H1 (cell line): ENCODE results near the gene UGT2B17. TPM values are rescaled to one million over a fixed set of nuclear protein-coding genes. Genes with fewer than 3 reads are reported as not detected.

Source experiments
- CTCF ChIA-PET: fragments of 300-600 bp; sonication (Branson Sonifier 250); formaldehyde crosslinking; loops from one replicate; lab custom pipeline; 2021; ENCODE audit not compliant: partially characterized antibody; lab: Charles Lee
- POLR2A ChIA-PET: fragments of 300-600 bp; sonication (Branson Sonifier 250); formaldehyde crosslinking; loops from one replicate; lab custom pipeline; 2021; ENCODE audit warnings: inconsistent platforms; ENCODE audit not compliant: partially characterized antibody; lab: Charles Lee
- DNase-seq, 2 experiments: peaks; one replicate each; pipeline versions ENCODE4 v3.0.0 to v3.0.0-alpha.2; 2010 to 2022; ENCODE audit warnings: low spot score in 2 of 2, low read depth in 1 of 2, mixed read lengths in 1 of 2
- FAIRE-seq: peaks from 2 replicates; lab custom pipeline; 2011; peaks lifted over from hg19 to GRCh38; lab: Jason Lieb, UNC
- H2AFZ ChIP-seq: 2 replicates; pipeline ENCODE4 v1.8.1; 2012; ENCODE audit warnings: low read length, inconsistent platforms
- H2AK5ac ChIP-seq: 2 replicates; pipeline ENCODE4 v1.6.1; 2013; ENCODE audit warnings: low read depth, low read length
- H2BK120ac ChIP-seq: replicated peaks from 2 replicates; pipeline ENCODE3; 2013; ENCODE audit warnings: low read depth, low read length, inconsistent platforms
- H2BK12ac ChIP-seq: 2 replicates; pipeline ENCODE4 v1.6.1; 2013; ENCODE audit warnings: low read depth, low read length
- H2BK15ac ChIP-seq: 2 replicates; pipeline ENCODE4 v1.6.1; 2013; ENCODE audit warnings: low read length
- H2BK20ac ChIP-seq: 2 replicates; pipeline ENCODE4 v1.6.1; 2013; ENCODE audit warnings: low read length
- H2BK5ac ChIP-seq: 2 replicates; pipeline ENCODE4 v1.6.1; 2013; ENCODE audit warnings: low read depth, low read length
- H3K14ac ChIP-seq: 2 replicates; pipeline ENCODE4 v1.6.1; 2013; ENCODE audit warnings: inconsistent platforms; ENCODE audit not compliant: insufficient read length
- H3K18ac ChIP-seq: 2 replicates; pipeline ENCODE4 v1.6.1; 2013; ENCODE audit warnings: low read length; ENCODE audit errors: extremely low read depth
- H3K23ac ChIP-seq: 2 replicates; pipeline ENCODE4 v1.6.1; 2013; ENCODE audit warnings: inconsistent platforms; ENCODE audit not compliant: insufficient read length
- H3K23me2 ChIP-seq: 2 replicates; pipeline ENCODE4 v1.6.1; 2013; ENCODE audit warnings: low read depth, low read length
- H3K27ac ChIP-seq: 2 replicates; pipeline ENCODE4 v1.6.1; 2011; ENCODE audit warnings: low read depth, low read length, inconsistent platforms
- H3K27me3 ChIP-seq, 4 experiments: replicated peaks in 1 of 4; 1 replicate in 1 of 4; 2 replicates in 3 of 4; pipeline versions ENCODE4 v1.6.1 to v1.8.1; 2011 to 2013; ENCODE audit warnings: low read length in 3 of 4, mild to moderate bottlenecking in 3 of 4, inconsistent platforms in 2 of 4, mixed read lengths in 2 of 4, moderate library complexity in 1 of 4; ENCODE audit not compliant: control insufficient read depth in 3 of 4, insufficient read depth in 3 of 4; ENCODE audit errors: extremely low read depth in 1 of 4
- H3K36me3 ChIP-seq, 4 experiments: 2 replicates each; pipeline versions ENCODE4 v1.6.1 to v1.8.1; 2011 to 2013; ENCODE audit warnings: mild to moderate bottlenecking in 4 of 4, low read length in 3 of 4, moderate library complexity in 2 of 4, control low read depth in 1 of 4, inconsistent platforms in 1 of 4; ENCODE audit not compliant: insufficient read depth in 4 of 4, control insufficient read depth in 2 of 4
- H3K4ac ChIP-seq: replicated peaks from 2 replicates; pipeline ENCODE3; 2013; ENCODE audit warnings: low read length, low read depth, mixed read lengths, inconsistent platforms; ENCODE audit not compliant: insufficient read length
- H3K4me1 ChIP-seq, 4 experiments: replicated peaks in 1 of 4; 1 replicate in 1 of 4; 2 replicates in 3 of 4; pipeline versions ENCODE4 v1.6.1 to v1.8.1; 2011 to 2013; ENCODE audit warnings: low read length in 3 of 4, inconsistent platforms in 2 of 4, mixed read lengths in 1 of 4; ENCODE audit not compliant: insufficient read depth in 4 of 4, control insufficient read depth in 3 of 4
- H3K4me2 ChIP-seq, 2 experiments: 2 replicates each; pipeline versions ENCODE4 v1.6.1 to v1.8.1; 2011 to 2013; ENCODE audit warnings: low read depth in 2 of 2, low read length in 2 of 2, control low read depth in 1 of 2, inconsistent platforms in 1 of 2, mild to moderate bottlenecking in 1 of 2; ENCODE audit not compliant: insufficient read depth in 1 of 2
- H3K4me3 ChIP-seq, 4 experiments: fragments of 200-600, 300-600 bp in 1 of 4; sonication (generic), shearing (Covaris generic), sonication (Bioruptor Twin) in 1 of 4; 2 replicates each; pipeline versions ENCODE4 v1.5.1 to v1.8.1; 2011 to 2016; ENCODE audit warnings: low read length in 4 of 4, low read depth in 3 of 4, control low read depth in 2 of 4, inconsistent platforms in 2 of 4, mild to moderate bottlenecking in 2 of 4, mixed read lengths in 1 of 4, moderate library complexity in 1 of 4; ENCODE audit not compliant: insufficient read depth in 2 of 4; ENCODE audit errors: extremely low read depth in 1 of 4
- H3K56ac ChIP-seq: replicated peaks from 2 replicates; pipeline ENCODE3; 2013; ENCODE audit warnings: low read depth, mild to moderate bottlenecking, mixed read lengths, low read length, inconsistent platforms; ENCODE audit not compliant: insufficient read length
- H3K79me1 ChIP-seq: 2 replicates; pipeline ENCODE4 v1.6.1; 2013; ENCODE audit warnings: low read depth, low read length, control low read depth
- H3K79me2 ChIP-seq, 2 experiments: 2 replicates each; pipeline versions ENCODE4 v1.6.1 to v1.8.1; 2012 to 2013; ENCODE audit warnings: low read length in 2 of 2, mild to moderate bottlenecking in 2 of 2, inconsistent platforms in 1 of 2; ENCODE audit not compliant: insufficient read depth in 2 of 2, control insufficient read depth in 1 of 2
- H3K9ac ChIP-seq, 4 experiments: replicated peaks in 1 of 4; 1 replicate in 1 of 4; 2 replicates in 3 of 4; pipeline versions ENCODE4 v1.6.1 to v1.8.1; 2011 to 2013; ENCODE audit warnings: low read depth in 3 of 4, low read length in 3 of 4, control low read depth in 2 of 4, mild to moderate bottlenecking in 2 of 4, moderate library complexity in 2 of 4, inconsistent platforms in 1 of 4; ENCODE audit errors: extremely low read depth in 1 of 4
- H3K9me3 ChIP-seq, 2 experiments: 2 replicates each; pipeline versions ENCODE4 v1.6.1 to v1.8.1; 2012 to 2013; ENCODE audit warnings: mild to moderate bottlenecking in 2 of 2, moderate library complexity in 2 of 2, control low read depth in 1 of 2, inconsistent platforms in 1 of 2, low read depth in 1 of 2, low read length in 1 of 2, mixed read lengths in 1 of 2; ENCODE audit not compliant: insufficient read depth in 2 of 2
- H4K20me1 ChIP-seq, 2 experiments: replicated peaks in 1 of 2; 2 replicates each; pipeline versions ENCODE3 to v1.8.1; 2011 to 2013; ENCODE audit warnings: inconsistent platforms in 2 of 2, low read length in 2 of 2, mild to moderate bottlenecking in 1 of 2; ENCODE audit not compliant: insufficient read depth in 2 of 2, control insufficient read depth in 1 of 2
- H4K5ac ChIP-seq: 2 replicates; pipeline ENCODE4 v1.6.1; 2013; ENCODE audit warnings: low read length, low read depth, mixed read lengths, inconsistent platforms; ENCODE audit not compliant: insufficient read length
- H4K8ac ChIP-seq: 2 replicates; pipeline ENCODE4 v1.8.0; 2013; ENCODE audit warnings: mild to moderate bottlenecking, moderate library complexity, low read length, inconsistent platforms; ENCODE audit not compliant: insufficient read depth; ENCODE audit errors: extremely low read depth
- H4K91ac ChIP-seq: replicated peaks from 2 replicates; pipeline ENCODE3; 2013; ENCODE audit warnings: low read length, mixed read lengths, inconsistent platforms; ENCODE audit not compliant: insufficient read length
- BACH1 ChIP-seq: IDR thresholded peaks from 2 replicates; pipeline ENCODE4 v1.6.1; 2012; ENCODE audit warnings: low read length, improper control_type of control experiment
- CHD1 ChIP-seq: IDR thresholded peaks from 2 replicates; pipeline ENCODE4 v1.6.1; 2012; ENCODE audit warnings: low read depth, low read length, improper control_type of control experiment
- GABPA ChIP-seq: IDR thresholded peaks from 2 replicates; pipeline ENCODE4 v1.6.1; 2011; ENCODE audit warnings: mild to moderate bottlenecking, low read length, moderate library complexity, borderline replicate concordance; ENCODE audit not compliant: insufficient read depth
- KDM5A ChIP-seq: fragments of 200-600 bp; IDR thresholded peaks from 2 replicates; pipeline ENCODE4 v1.7.1; 2012; ENCODE audit warnings: mild to moderate bottlenecking, low read length, inconsistent platforms, mixed read lengths
- RNF2 ChIP-seq: fragments of 200-900, 300-1000 bp; sonication (generic); IDR thresholded peaks from 2 replicates; pipeline ENCODE4 v1.7.1; 2016; ENCODE audit warnings: borderline replicate concordance, low read depth, mild to moderate bottlenecking, antibody characterized with exemption, low read length; ENCODE audit not compliant: poor library complexity, severe bottlenecking; ENCODE audit errors: missing control alignments
- SIRT6 ChIP-seq: IDR thresholded peaks from one replicate; pipeline ENCODE4 v1.7.1; 2012; ENCODE audit warnings: low read length, inconsistent platforms
- SRF ChIP-seq: IDR thresholded peaks from 2 replicates; pipeline ENCODE4 v1.6.1; 2011; ENCODE audit warnings: mild to moderate bottlenecking, low read depth, low read length, moderate library complexity
- WGBS, 2 experiments: shearing (Covaris generic) in 1 of 2; methylation state at CpG; one replicate each; pipeline versions ENCODE4 v1.1.6 to v1.1.7; 2013 to 2015; ENCODE audit warnings: low lambda C conversion rate in 2 of 2, mixed read lengths in 2 of 2, inconsistent platforms in 1 of 2, low coverage in 1 of 2, missing lambda C conversion rate in 1 of 2; ENCODE audit not compliant: insufficient replicate concordance in 2 of 2, insufficient coverage in 1 of 2, insufficient read length in 1 of 2; ENCODE audit errors: extremely low coverage in 1 of 2, missing lambda C conversion rate in 1 of 2; 5-methylcytosine and 5-hydroxymethylcytosine counted together
- polyA plus RNA-seq, 7 experiments: library from polyadenylated mRNA; depleted of rRNA in 3 of 7; stranded (reverse) in 5 of 7; unstranded in 2 of 7; fragments of >200 nt in 5 of 7; fragments of 200-250 nt in 2 of 7; gene quantifications; 1 replicate in 5 of 7; 2 replicates in 1 of 7; 4 replicates in 1 of 7; pipeline versions ENCODE4 v1.2.1 to v1.2.3, GENCODE V29; 2011 to 2013; ENCODE audit warnings: missing spikeins in 2 of 7, mixed read lengths in 2 of 7
- total RNA-seq: library from RNA; stranded (reverse); fragmentation: NEBNext Ultra II Directional; extraction: Animal tissue kit (Norgen Biotek cat#: 25700); gene quantifications from 2 replicates; pipeline ENCODE4 v1.2.1, GENCODE V29; 2021

UGT2B17 gene
- total and polyA plus RNA-seq, 2 of the 8 experiments (the other 6 are each of a cell fraction or from before 2014, with no cell fraction given): not detected

DNA sequence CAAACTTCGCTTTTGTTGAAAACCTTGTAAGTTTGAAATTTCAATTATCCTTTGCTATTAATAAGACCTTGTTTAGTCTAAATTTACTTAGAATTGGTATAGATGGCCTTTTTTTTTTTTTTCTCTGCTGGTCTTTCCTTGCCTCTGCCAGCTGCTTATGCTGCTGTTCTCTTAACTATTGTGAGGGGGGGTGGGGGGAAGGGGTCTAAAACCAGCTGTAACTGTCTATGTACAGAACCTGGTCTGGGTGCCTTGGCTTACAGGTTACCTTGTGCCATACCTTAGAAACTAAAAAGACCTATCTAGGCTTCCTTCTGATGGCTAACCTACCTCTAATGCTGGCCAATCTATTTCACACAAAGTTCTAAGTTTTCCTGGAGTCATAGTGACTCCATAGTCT, 1.0 kb downstream of the UGT2B17 start:
- Histone ChIP-seq H3K36me3 (no peaks in the 10 kb centered on the region), H3K56ac (no peak overlapping the region), H3K79me1 (no peaks in the 10 kb centered on the region), H2BK15ac (no peak overlapping the region), H4K20me1 (no peaks in the 10 kb centered on the region), H3K23me2 (no peaks in the 10 kb centered on the region), H3K27me3 (no peaks in the 10 kb centered on the region), H4K5ac (no peak overlapping the region), H3K9me3 (no peaks in the 10 kb centered on the region), H3K18ac (no peak overlapping the region), H3K4me3 (no peak overlapping the region), H3K4me2 (no peak overlapping the region), H2AK5ac (no peak overlapping the region), H3K79me2 (no peaks in the 10 kb centered on the region), H3K4ac (no peak overlapping the region), H2AFZ (no peak overlapping the region), H3K23ac (no peak overlapping the region), H4K91ac (no peak overlapping the region), H3K9ac (no peak overlapping the region), H2BK5ac (no peak overlapping the region), H3K27ac (no peak overlapping the region), H2BK12ac (no peak overlapping the region), H4K8ac (no peak overlapping the region), H3K4me1 (no peaks in the 10 kb centered on the region), H2BK120ac (no peak overlapping the region), H3K14ac (no peak overlapping the region), H2BK20ac (no peak overlapping the region)
- TF ChIP-seq CHD1: no peak
- TF ChIP-seq GABPA: no peak
- TF ChIP-seq RNF2: no peak
- no peak for TF ChIP-seq SRF
- no peak for TF ChIP-seq KDM5A
- TF ChIP-seq SIRT6: no peak
- TF ChIP-seq BACH1: no peak
- FAIRE-seq (no peak), DNase-seq (no peak)
- CTCF ChIA-PET: no interaction called here
- 92% methylated on average over 1 of the region's 1 CpG; no CpG with 5 or more reads in 1 of the 2 experiments for WGBS, 2 experiments
- POLR2A ChIA-PET: no interaction called here
